ENCODE measurements around the gene UBE2D1.

GRCh38 chr10:58360412-58361004, 25.7 kb downstream of the UBE2D1 start:
- no peak for TF ChIP-seq POLR2AphosphoS5 (IDR thresholded peaks at IDR 0.05; ENCODE audit: low read depth, low read length)
- no peak for TF ChIP-seq POLR2A (IDR thresholded peaks at IDR 0.05; ENCODE audit: low read depth, low read length)
- TF ChIP-seq TAF1 (IDR thresholded peaks at IDR 0.05; ENCODE audit: borderline replicate concordance, low read depth, low read length) = no peak

All from GM12892 (cell line).